Measurements from ENCODE around the gene BLM.

BLM gene

DNA sequence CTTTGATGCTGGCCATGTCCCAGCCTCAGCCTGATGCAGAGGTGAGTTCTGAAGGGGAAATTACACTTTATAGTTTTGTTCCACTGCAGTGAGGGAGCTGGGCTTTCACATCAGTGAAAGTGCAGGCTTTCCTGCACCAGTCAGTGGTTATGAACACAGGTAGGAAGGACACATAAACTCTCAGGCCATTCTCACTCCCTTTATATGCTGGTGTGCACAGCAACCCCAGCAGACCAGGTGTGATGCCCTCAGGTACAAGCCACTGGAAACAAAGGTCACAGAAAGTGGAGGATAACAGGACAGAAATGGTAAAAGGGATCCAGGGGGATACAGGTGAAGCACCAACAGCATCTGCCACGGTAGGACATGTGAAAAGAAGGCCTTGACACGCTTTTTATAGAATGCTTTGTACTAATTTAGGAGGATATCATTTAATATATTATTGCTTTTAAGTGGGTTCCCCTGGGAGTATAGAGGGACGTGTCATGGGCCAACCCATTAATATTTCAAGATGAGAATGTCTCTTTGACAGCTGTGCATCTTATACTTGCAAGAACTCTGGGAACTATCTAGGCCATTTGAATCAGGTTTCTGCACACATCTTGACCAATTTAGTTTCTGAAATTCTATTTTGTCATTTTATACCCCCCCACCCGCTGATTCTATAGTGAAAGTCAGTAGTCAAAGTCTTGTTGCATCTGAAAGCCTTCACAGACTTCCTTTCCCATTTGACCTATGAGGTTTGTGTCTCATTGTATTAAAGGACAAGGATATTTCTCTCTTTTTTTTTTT lies 25.0 kb upstream of the BLM start:
- DNase-seq, result no peak

DNA sequence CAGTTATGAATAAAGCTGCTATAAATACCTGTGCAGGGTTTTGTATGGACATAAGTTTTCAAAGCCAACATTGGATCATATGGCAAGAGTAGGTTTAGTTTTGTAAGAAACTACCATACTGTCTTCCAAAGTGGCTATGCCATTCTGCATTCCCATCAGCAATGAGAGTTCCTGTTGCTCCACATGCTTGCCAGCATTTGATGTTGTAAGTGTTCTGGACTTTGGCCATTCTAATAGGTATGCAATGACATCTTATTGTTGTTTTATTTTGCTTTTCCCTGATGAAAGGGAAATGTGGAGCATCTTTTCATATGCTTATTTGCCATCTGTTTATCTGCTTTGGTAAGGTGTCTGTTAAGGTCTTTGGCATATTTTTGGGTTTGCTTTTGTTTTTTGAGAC lies 22.2 kb upstream of the BLM start:
- DNase-seq, result no peak

- no peak for DNase-seq
Observed at GRCh38 chr15:90697175-90697574, 20.0 kb upstream of the BLM start.

DNA sequence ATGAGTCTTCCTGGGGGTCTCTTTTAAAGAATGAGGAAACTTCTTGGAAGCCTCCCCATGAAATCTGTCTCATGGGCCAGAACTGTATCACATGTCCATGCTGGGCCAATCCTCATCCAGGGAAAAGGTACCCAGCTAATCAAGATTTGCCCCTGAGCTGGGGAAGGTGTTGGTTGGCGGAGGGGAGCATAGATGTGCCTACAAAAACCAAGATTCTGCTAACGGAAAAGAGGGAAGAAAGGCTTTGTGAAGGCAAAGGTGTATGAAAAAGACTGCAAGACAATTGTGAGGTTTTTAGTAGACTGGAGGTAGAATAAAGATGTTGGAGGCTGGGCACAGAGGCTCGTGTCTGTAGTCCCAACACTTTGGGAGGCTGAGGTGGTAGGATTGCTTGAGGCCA lies 18.5 kb upstream of the BLM start:
- DNase-seq, result no peak

GRCh38 chr15:90701048-90701447 lies 16.1 kb upstream of the BLM start:
- DNase-seq, result no peak

- DNase-seq, result no peak
Observed at GRCh38 chr15:90701880-90702630, 15.1 kb upstream of the BLM start.

DNA sequence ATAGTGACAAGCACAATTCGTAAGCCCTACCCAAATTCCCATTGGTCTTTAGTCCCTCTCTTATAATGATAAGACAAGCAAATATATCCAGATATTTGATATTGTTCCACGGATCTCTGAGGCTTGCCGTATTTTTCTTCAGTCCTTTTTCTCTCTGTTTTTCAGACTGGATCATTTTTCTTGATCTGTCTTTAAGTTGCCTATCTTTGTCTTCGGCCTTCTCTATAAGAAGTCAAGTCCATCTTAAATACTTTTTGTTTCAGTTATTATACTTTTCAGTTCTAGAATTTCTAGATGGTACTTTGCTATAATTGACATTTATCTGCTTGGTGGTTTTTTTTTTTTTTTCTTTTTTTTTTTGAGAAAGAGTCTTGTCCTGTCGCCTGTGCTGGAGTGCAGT lies 13.7 kb upstream of the BLM start:
- no peak for DNase-seq

- DNase-seq, result no peak
Observed at GRCh38 chr15:90705212-90705611, 11.9 kb upstream of the BLM start.

DNA sequence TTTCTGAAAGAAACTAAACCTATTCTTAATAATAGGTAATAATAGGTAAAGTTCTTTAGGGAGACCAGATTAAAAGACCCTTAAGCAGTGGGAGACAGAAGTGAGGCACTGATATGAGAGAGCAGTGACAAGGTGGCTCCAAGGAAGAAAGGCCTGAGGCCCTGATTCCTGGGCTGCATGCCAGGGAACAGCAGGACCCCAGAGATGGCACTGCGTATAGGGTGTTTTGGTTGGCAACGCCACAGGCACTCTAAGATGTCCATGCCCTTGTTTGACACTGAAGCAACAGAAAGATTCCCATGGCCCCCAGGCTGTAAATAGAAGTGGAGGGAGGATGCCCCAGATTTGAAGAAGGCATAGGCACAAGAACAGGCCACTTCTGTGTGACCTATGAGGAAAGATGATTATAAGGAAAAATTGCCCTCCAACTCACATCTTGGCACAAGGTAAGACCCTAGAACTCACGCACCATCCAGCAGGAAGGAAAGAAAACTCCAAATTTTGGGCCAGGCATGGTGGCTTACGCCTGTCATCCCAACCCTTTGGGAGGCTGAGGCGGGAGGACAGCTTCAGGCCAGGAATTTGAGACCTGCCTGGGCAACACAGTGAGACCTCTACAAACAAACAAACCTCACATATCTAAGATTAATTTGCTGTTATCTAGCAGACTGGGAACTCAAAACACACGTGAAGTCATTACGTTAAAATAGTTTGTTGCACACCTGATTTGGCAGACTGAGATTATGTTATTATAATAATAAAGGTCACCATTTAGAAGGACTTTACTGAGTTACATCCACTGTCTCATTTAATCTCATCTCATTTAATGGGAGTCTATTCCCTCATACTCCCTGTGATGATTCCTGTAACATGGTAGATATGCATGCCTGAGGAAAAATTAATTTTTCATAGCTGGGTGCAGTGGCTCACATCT lies 10.5 kb upstream of the BLM start:
- no peak for DNase-seq

DNA sequence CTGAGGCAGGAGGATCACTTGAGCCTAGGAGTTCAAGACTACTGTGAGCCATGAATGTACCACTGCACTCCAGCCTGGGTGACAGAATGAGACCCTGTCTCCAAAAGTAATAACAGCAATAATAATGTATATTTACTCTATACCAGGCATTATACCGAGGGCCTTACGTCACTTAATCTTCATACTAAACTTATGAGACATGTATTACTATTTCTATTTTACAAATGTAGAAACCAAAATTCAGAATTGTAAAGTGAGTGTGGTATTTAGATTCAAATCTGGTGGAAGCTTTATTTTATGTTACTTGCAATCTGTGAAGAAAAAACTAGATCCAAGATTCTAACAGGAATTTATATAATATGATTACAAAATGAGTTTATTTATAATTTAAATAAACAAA lies 9.7 kb upstream of the BLM start:
- DNase-seq, result no peak

- no peak for DNase-seq
Observed at GRCh38 chr15:90708516-90708915, 8.6 kb upstream of the BLM start.

GRCh38 chr15:90709278-90709677 lies 7.9 kb upstream of the BLM start:
- no peak for DNase-seq

- no peak for DNase-seq
Observed at GRCh38 chr15:90710436-90711027, 6.6 kb upstream of the BLM start.

- peak; percentile 3 for DNase-seq
Observed at GRCh38 chr15:90711418-90711824, 5.7 kb upstream of the BLM start.

- no peak for DNase-seq
Observed at GRCh38 chr15:90711842-90712241, 5.3 kb upstream of the BLM start.

GRCh38 chr15:90713081-90713480 lies 4.1 kb upstream of the BLM start:
- DNase-seq, result no peak

DNA sequence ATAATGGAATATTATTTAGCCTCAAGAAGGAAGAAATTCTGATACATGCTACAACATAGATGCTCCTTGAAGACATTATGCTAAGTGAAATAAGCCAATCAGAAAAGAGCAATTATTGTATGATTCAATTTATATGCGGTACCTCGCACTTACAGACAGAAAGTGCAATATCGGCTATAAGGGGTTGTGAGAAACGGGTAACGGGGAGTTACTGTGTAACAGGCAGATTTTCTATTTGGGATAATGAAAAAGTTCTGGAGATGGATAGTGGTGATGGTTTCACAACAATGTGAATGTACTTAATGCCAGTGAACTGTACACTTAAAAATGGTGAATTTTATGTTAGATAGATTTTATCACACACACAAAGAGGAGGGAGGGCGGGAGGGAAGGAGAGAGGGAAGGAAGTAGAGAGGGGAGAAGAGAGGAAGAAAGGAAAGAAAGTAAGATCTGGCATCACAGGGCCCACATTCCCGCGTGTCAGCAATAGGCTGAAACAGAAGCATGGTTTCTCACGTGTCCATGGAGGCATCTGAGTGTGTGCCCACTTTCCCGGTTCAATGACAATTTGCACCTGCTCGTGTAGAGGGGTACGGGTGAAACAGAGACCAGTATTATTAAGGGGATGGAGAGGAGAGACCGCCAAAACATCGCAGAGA lies 700 bp upstream of the BLM start:
- peak; percentile 23 for DNase-seq

DNA sequence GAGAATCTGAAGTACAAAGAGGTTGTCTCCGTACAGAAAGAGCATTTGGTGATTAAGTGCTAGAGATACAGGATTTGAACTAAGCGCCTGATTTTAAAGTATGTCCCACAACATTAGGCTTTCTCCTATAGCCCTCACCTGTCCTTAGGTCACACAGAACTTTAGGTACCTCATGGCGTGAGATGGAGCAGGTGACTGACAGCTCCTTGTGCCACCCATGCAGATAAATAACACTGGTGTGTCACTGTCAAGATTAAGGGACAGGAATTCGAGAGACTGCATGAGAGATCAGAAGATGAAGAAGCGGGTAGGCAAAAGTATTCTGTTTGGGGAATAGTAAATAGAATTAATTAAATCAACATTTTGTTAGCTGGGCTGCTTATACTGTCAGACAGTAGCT lies 1.1 kb downstream of the BLM start:
- DNase-seq, result peak; percentile 10

DNA sequence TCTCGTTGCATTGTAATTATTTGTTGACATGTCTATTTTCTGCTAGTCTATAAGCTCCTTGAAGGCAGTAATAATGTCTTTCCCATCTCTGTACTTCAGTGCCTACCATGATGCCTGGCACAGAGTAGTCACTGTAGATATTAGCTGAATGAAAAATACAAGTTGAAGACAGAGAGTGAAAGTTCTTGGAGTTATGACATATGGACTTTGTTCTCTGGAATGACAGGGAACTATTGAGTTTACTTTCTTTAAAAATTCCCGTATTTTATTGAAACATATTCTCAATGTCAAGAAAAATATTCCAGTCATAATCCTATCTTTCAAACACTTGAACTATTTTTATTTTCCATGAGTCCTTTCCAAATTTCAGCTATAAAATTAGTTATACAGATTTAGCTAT lies 3.0 kb downstream of the BLM start:
- DNase-seq, result no peak

- no peak for DNase-seq
Observed at GRCh38 chr15:90729261-90729660, 12.1 kb downstream of the BLM start.

DNA sequence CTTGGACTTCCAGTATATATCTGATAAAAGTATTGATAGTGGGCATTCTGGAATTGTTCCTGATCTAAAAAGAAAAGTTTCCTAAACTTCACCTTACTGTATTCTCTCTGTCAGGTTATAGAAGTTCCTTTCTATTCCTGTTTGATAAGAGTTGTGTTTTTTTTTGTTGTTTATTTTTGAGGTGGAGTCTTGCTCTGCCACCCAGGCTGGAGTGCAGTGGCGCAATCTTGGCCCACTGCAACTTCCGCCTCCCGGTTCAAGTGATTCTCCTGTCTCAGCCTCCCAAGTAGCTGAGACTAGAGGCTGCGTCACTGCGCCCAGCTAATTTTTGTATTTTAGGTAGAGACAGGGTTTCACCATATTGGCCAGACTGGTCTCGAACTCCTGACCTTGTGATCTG lies 13.1 kb downstream of the BLM start:
- no peak for DNase-seq

GRCh38 chr15:90735923-90736322 lies 18.8 kb downstream of the BLM start:
- no peak for DNase-seq
